ENCODE results near the gene NDUFS1.
"Not testable (repeated sequence)": the region's sequence is repeated elsewhere in the genome, so short reads cannot be mapped to it uniquely, and the experiment has no call there.

Gene NDUFS1

DNA sequence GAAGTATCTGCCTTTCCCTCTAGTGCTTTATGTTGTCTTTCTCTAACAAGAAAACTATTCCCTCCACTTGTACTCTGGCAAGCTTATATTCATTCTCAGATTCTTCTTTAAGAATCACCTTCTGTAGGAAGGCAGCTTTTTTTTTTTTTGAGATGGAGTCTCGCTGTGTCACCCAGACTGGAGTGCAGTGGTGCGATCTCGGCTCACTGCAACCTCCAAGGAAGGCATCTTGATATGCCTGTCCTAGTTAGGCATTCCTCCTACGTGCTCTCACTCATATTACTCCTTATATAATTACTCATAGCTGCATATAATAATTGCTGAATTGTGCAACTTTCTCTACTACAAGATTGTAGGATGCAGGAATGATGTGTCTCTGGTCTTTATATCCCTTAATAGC is 15.8 kb downstream of the NDUFS1 start:
- Histone ChIP-seq H3K4me2 (ENCODE audit: low read depth, low read length) (no peak overlapping the region), H3K27me3 (replicated peaks; ENCODE audit: insufficient read depth, low read length) (no peaks in the 10 kb centered on the region), H3K79me2 (ENCODE audit: low read length) (peaks cover 3% of the 10 kb centered on the region; the same call in 1 of the 2 replicates), H3K9ac (ENCODE audit: low read length) (no peak overlapping the region), H3K27ac (ENCODE audit: low read length) (no peak overlapping the region), H3K4me3 (ENCODE audit: low read length) (no peak overlapping the region), H3K9me3 (replicated peaks; ENCODE audit: insufficient read depth, low read length) (no peaks in the 10 kb centered on the region; the same call in 1 of the 2 replicates), H3F3A (ENCODE audit: insufficient read depth, low read length) (no peaks in the 10 kb centered on the region), H2AFZ (ENCODE audit: low read length) (no peak overlapping the region), H3K9me2 (replicated peaks; ENCODE audit: insufficient read depth, low read length) (no peaks in the 10 kb centered on the region), H4K20me1 (ENCODE audit: insufficient read depth, low read length) (no peaks in the 10 kb centered on the region), H3K4me1 (ENCODE audit: low read length) (no peaks in the 10 kb centered on the region), H3K36me3 (replicated peaks; ENCODE audit: insufficient read depth, low read length) (peaks cover 18% of the 10 kb centered on the region)
- no peak for DNase-seq
- TF ChIP-seq EZH2 (optimal IDR thresholded peaks at IDR 0.05; ENCODE audit: low read depth, low read length) (no peak), EZH2phosphoT487 (IDR thresholded peaks at IDR 0.05; ENCODE audit: low read length) (no peak)
- TF ChIP-seq, protein P1, sequence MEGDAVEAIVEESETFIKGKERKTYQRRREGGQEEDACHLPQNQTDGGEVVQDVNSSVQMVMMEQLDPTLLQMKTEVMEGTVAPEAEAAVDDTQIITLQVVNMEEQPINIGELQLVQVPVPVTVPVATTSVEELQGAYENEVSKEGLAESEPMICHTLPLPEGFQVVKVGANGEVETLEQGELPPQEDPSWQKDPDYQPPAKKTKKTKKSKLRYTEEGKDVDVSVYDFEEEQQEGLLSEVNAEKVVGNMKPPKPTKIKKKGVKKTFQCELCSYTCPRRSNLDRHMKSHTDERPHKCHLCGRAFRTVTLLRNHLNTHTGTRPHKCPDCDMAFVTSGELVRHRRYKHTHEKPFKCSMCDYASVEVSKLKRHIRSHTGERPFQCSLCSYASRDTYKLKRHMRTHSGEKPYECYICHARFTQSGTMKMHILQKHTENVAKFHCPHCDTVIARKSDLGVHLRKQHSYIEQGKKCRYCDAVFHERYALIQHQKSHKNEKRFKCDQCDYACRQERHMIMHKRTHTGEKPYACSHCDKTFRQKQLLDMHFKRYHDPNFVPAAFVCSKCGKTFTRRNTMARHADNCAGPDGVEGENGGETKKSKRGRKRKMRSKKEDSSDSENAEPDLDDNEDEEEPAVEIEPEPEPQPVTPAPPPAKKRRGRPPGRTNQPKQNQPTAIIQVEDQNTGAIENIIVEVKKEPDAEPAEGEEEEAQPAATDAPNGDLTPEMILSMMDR (IDR thresholded peaks at IDR 0.05; ENCODE audit: low read length), result no peak

DNA sequence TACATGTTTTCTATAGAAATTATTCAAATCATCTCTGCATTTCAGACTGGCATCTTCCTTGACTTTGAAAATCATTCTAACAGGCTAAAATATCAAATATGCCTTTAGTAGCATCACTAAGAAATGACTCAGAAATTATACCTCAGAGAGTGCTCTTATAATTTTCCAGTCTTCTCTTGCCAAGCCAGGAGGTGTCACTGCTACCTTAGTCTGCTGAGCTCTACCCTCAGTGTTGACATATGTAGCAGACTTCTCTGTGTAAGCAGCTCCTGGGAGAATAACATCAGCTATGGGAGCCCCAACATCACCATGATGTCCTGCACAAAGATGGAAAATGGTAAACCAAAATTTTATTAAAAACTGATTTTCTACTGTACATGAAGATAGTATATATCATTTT is 31.6 kb downstream of the NDUFS1 start:
- DNase-seq, result no peak
- Histone ChIP-seq H4K20me1 (ENCODE audit: insufficient read depth, low read length) (no peaks in the 10 kb centered on the region), H3K79me2 (ENCODE audit: low read length) (0 out of 2 replicates have a peak, but pooled peaks cover 5% of the 10 kb centered on the region)

DNA sequence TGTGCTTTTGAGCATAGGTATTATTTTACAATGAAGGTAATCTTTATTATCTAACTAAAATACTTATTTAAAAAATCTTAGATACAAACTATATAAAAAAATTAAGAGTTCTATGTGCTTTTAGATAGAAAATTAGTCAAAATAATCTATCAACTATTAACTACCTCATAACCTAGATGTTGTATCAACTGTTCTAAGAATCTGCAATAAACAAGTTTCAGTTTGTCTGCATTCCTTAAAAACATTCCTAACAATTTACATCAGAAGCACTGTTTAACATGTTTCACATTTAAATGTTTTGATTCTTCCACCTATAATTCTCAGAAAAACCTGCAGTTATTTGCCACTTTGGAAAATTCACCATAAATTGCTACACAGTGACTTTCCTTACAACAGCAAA is 33.3 kb downstream of the NDUFS1 start:
- H3F3A ChIP-seq (ENCODE audit: insufficient read depth, low read length), result no peaks in the 10 kb centered on the region; the same call in 1 of the 2 replicates
- H3K9me2 ChIP-seq (replicated peaks; ENCODE audit: insufficient read depth, low read length), result no peaks in the 10 kb centered on the region
- no peak for DNase-seq
- H4K20me1 ChIP-seq (ENCODE audit: insufficient read depth, low read length), result no peaks in the 10 kb centered on the region
- peaks cover 8% of the 10 kb centered on the region; the same call in 1 of the 2 replicates for H3K36me3 ChIP-seq (replicated peaks; ENCODE audit: insufficient read depth, low read length)
- H3K4me3 ChIP-seq (ENCODE audit: low read length), result no peak overlapping the region
- no peak overlapping the region for H2AFZ ChIP-seq (ENCODE audit: low read length)
- H3K79me2 ChIP-seq (ENCODE audit: low read length), result 0 out of 2 replicates have a peak, but pooled peaks cover 5% of the 10 kb centered on the region
- no peaks in the 10 kb centered on the region for H3K27me3 ChIP-seq (replicated peaks; ENCODE audit: insufficient read depth, low read length)
- no peak overlapping the region for H3K27ac ChIP-seq (ENCODE audit: low read length)
- no peak overlapping the region for H3K4me2 ChIP-seq (ENCODE audit: low read depth, low read length)
- no peaks in the 10 kb centered on the region for H3K4me1 ChIP-seq (ENCODE audit: low read length)
- no peak overlapping the region for H3K9ac ChIP-seq (ENCODE audit: low read length)
- no peak for TF ChIP-seq EZH2 (optimal IDR thresholded peaks at IDR 0.05; ENCODE audit: low read depth, low read length)
- TF ChIP-seq, protein P1 (IDR thresholded peaks at IDR 0.05; ENCODE audit: low read length), result no peak
- H3K9me3 ChIP-seq (replicated peaks; ENCODE audit: insufficient read depth, low read length), result no peaks in the 10 kb centered on the region

More for the DNA sequence above, 31.6 kb downstream of the NDUFS1 start:
- TF ChIP-seq, protein P1 (IDR thresholded peaks at IDR 0.05; ENCODE audit: low read length), result peak; percentile 11; the same call in 1 of the 2 replicates
- TF ChIP-seq EZH2phosphoT487 (IDR thresholded peaks at IDR 0.05; ENCODE audit: low read length), result no peak
- H2AFZ ChIP-seq (ENCODE audit: low read length), result no peak overlapping the region
- H3K9me3 ChIP-seq (replicated peaks; ENCODE audit: insufficient read depth, low read length), result no peaks in the 10 kb centered on the region
- H3K36me3 ChIP-seq (replicated peaks; ENCODE audit: insufficient read depth, low read length), result peaks cover 8% of the 10 kb centered on the region; the same call in 1 of the 2 replicates
- no peaks in the 10 kb centered on the region for H3K9me2 ChIP-seq (replicated peaks; ENCODE audit: insufficient read depth, low read length)
- H3K4me2 ChIP-seq (ENCODE audit: low read depth, low read length), result no peak overlapping the region
- H3K27me3 ChIP-seq (replicated peaks; ENCODE audit: insufficient read depth, low read length), result no peaks in the 10 kb centered on the region
- no peaks in the 10 kb centered on the region for H3K4me1 ChIP-seq (ENCODE audit: low read length)
- no peak overlapping the region for H3K27ac ChIP-seq (ENCODE audit: low read length)
- H3F3A ChIP-seq (ENCODE audit: insufficient read depth, low read length), result no peaks in the 10 kb centered on the region; the same call in 1 of the 2 replicates
- H3K4me3 ChIP-seq (ENCODE audit: low read length), result no peak overlapping the region
- H3K9ac ChIP-seq (ENCODE audit: low read length), result no peak overlapping the region

DNA sequence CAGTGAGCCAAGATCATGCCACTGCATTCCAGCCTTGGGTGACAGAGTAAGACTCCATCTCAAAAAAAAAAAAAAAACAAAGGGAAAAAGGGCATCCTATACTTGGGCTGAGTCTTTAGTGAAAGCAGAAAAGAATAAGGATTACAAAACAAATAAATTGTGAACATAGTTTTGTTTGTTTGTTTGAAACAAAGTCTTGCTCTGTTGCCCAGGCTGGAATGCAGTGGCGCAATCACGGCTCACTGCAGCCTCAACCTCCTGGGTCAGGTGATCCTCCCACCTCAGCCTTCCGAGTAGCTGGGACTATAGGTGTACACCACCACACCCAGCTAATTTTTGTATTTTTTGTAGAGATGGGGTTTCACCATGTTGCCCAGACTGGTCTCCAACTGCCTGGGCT is 36.7 kb downstream of the NDUFS1 start:
- not testable (repeated sequence) for H3K4me1 ChIP-seq (ENCODE audit: low read length); H3K9me2 ChIP-seq (replicated peaks; ENCODE audit: insufficient read depth, low read length); H3K79me2 ChIP-seq (ENCODE audit: low read length); H3K36me3 ChIP-seq (replicated peaks; ENCODE audit: insufficient read depth, low read length); H3K27ac ChIP-seq (ENCODE audit: low read length); H3K4me2 ChIP-seq (ENCODE audit: low read depth, low read length); H4K20me1 ChIP-seq (ENCODE audit: insufficient read depth, low read length); H2AFZ ChIP-seq (ENCODE audit: low read length); H3K9me3 ChIP-seq (replicated peaks; ENCODE audit: insufficient read depth, low read length); H3K4me3 ChIP-seq (ENCODE audit: low read length); H3K27me3 ChIP-seq (replicated peaks; ENCODE audit: insufficient read depth, low read length); H3F3A ChIP-seq (ENCODE audit: insufficient read depth, low read length); H3K9ac ChIP-seq (ENCODE audit: low read length); DNase-seq

All from MM.1S (cell line).